NB4 (cell line): ENCODE measurements around the gene NHSL1.

Source experiments
- CTCF ChIP-seq: IDR thresholded peaks from one replicate; pipeline ENCODE4 v1.5.1; 2012; ENCODE audit warnings: low read depth, low read length
- MAX ChIP-seq: IDR thresholded peaks from 2 replicates; pipeline ENCODE4 v1.6.1; 2011; ENCODE audit warnings: low read depth, low read length
- POLR2A ChIP-seq: IDR thresholded peaks from 2 replicates; pipeline ENCODE4 v1.6.1; 2011; ENCODE audit warnings: mild to moderate bottlenecking; ENCODE audit not compliant: insufficient read length; ENCODE audit errors: extremely low read depth

- no peak for TF ChIP-seq CTCF
- no peak for TF ChIP-seq POLR2A
- TF ChIP-seq MAX, result no peak
Observed at GRCh38 chr6:138420356-138420755, 78.9 kb downstream of the NHSL1 start.
